ENCODE measurements around the gene CDC7.

CDC7 gene

GRCh38 chr1:91549041-91549735 lies 48.5 kb downstream of the CDC7 start:
- DNase-seq = no peak

GRCh38 chr1:91550961-91551360 lies 50.3 kb downstream of the CDC7 start:
- DNase-seq = no peak

GRCh38 chr1:91552091-91552490 lies 51.4 kb downstream of the CDC7 start:
- no peak for DNase-seq

GRCh38 chr1:91552596-91552995 lies 51.9 kb downstream of the CDC7 start:
- DNase-seq = no peak

- DNase-seq = no peak
These were observed 52.5 kb downstream of the CDC7 start for GRCh38 chr1:91553177-91553591.

GRCh38 chr1:91555074-91555730 lies 54.6 kb downstream of the CDC7 start:
- DNase-seq = no peak

GRCh38 chr1:91555821-91556531 lies 55.3 kb downstream of the CDC7 start:
- DNase-seq = no peak

GRCh38 chr1:91556556-91556955 lies 55.9 kb downstream of the CDC7 start:
- no peak for DNase-seq

- DNase-seq = no peak
These were observed 56.5 kb downstream of the CDC7 start for GRCh38 chr1:91557039-91557690.

GRCh38 chr1:91557826-91558225 lies 57.2 kb downstream of the CDC7 start:
- no peak for DNase-seq

- no peak for DNase-seq
These were observed 58.5 kb downstream of the CDC7 start for GRCh38 chr1:91559046-91559750.

- no peak for DNase-seq
These were observed 59.4 kb downstream of the CDC7 start for GRCh38 chr1:91559838-91560565.

- no peak for DNase-seq
These were observed 64.4 kb downstream of the CDC7 start for GRCh38 chr1:91564888-91565701.

GRCh38 chr1:91567583-91567982 lies 66.9 kb downstream of the CDC7 start:
- DNase-seq = no peak

- DNase-seq = no peak
These were observed 67.6 kb downstream of the CDC7 start for GRCh38 chr1:91568261-91568660.

- DNase-seq = no peak
These were observed 68.9 kb downstream of the CDC7 start for GRCh38 chr1:91569411-91570119.

- DNase-seq = no peak
These were observed 69.4 kb downstream of the CDC7 start for GRCh38 chr1:91570120-91570448.

GRCh38 chr1:91572044-91572443 lies 71.4 kb downstream of the CDC7 start:
- DNase-seq = no peak

Data from DMS 273 treated with DMSO at 0.1 percent for 48 hours (cell line).